ENCODE data around the gene EIF5A.

EIF5A gene

DNA sequence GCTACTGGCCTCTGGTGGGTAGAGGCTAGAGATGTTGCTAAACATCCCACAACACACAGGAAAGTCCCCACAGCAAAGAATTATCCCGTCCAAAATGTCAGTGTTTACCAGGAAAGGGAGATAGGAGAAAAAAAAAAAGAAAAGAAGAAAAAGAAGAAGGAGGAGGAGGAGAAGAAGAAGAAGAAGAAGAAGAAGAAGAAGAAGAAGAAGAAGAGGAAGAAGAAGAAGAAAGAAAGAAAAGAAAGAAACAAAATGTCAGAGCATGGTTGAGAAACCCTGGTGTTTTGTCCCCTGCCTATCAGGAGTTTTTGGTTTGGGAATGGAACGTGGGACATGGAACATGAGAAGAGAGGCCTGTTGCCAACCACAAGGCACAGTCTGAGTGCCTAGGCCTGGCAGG, 50.0 kb downstream of the EIF5A start:
- DNase-seq = no peak

DNA sequence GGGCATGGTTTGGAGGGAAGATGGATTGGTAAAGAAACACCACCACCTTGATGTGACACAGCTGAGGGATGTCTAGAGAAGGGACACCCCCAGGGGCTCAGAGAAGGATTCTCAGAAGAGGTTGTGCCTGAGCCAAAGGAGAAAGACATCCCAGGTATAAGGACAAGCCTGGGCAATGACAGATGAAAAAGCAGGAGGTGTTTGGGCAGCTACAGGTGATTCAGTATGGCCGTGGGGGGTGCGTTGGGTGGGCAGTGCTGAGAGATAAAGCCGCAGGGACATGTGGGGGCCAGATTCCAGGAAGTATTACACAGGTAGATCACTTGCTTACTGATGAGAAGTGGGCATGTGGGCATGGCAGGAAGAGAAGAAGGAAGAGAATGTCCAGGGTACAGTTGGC, 54.5 kb downstream of the EIF5A start:
- no peak for DNase-seq

Measured in NCI-H2029 (cell line).